CD4-positive, CD25-positive, alpha-beta regulatory T cell (primary cell): Measurements from ENCODE around the gene VCPKMT. TPM values are rescaled to one million over a fixed set of nuclear protein-coding genes. Genes with fewer than 3 reads are reported as not detected.

Experiments
- ATAC-seq, 2 donors: fragments of 150-1000 bp; cut with Tn5 transposase; one replicate each; pipeline ENCODE4 v1.10.0; 2021; ENCODE audit warnings: low read depth in 2 of 2, moderate number of reproducible peaks in 2 of 2, moderate library complexity in 1 of 2
- DNase-seq, 3 donors: peaks; one replicate each; pipeline versions ENCODE4 v3.0.0 to v3.0.0-alpha.2; 2012 to 2022; ENCODE audit warnings: mixed read lengths in 1 of 3
- H3K27ac ChIP-seq: one replicate; pipeline ENCODE4 v1.7.0; 2013; ENCODE audit warnings: mild to moderate bottlenecking, low read length; ENCODE audit not compliant: insufficient read depth, poor library complexity, severe bottlenecking
- H3K27me3 ChIP-seq: one replicate; pipeline ENCODE4 v1.7.0; 2013; ENCODE audit warnings: low read length; ENCODE audit not compliant: control insufficient read depth, insufficient read depth
- H3K36me3 ChIP-seq: one replicate; pipeline ENCODE4 v1.7.0; 2013; ENCODE audit warnings: mild to moderate bottlenecking, low read length, moderate library complexity; ENCODE audit not compliant: control insufficient read depth, insufficient read depth
- H3K4me1 ChIP-seq: 2 replicates; pipeline ENCODE4 v1.7.0; 2013; ENCODE audit warnings: mild to moderate bottlenecking, low read length; ENCODE audit not compliant: insufficient read depth, control insufficient read depth, poor library complexity, severe bottlenecking
- H3K4me3 ChIP-seq: one replicate; pipeline ENCODE4 v1.7.0; 2013; ENCODE audit warnings: low read depth, mild to moderate bottlenecking, low read length, moderate library complexity
- H3K9me3 ChIP-seq, 2 experiments: 1 replicate in 1 of 2; 2 replicates in 1 of 2; pipeline ENCODE4 v1.7.0; 2013; ENCODE audit warnings: low read length in 2 of 2, mild to moderate bottlenecking in 1 of 2, moderate library complexity in 1 of 2; ENCODE audit not compliant: control insufficient read depth in 2 of 2
- H3K27ac Mint-ChIP-seq, 3 donors: one replicate each; pipeline ENCODE4 v1.8.0; 2020 to 2022; ENCODE audit warnings: mild to moderate bottlenecking in 3 of 3, mixed read lengths in 3 of 3, moderate library complexity in 2 of 3
- H3K27me3 Mint-ChIP-seq: one replicate; pipeline ENCODE4 v1.8.0; 2022; ENCODE audit warnings: mild to moderate bottlenecking, mixed read lengths
- H3K36me3 Mint-ChIP-seq: one replicate; pipeline ENCODE4 v1.8.0; 2020; ENCODE audit warnings: mixed read lengths
- H3K4me1 Mint-ChIP-seq, 4 donors: one replicate each; pipeline ENCODE4 v1.8.0; 2020 to 2022; ENCODE audit warnings: mixed read lengths in 4 of 4, mild to moderate bottlenecking in 1 of 4
- H3K4me3 Mint-ChIP-seq, 4 donors: one replicate each; pipeline ENCODE4 v1.8.0; 2020 to 2022; ENCODE audit warnings: mild to moderate bottlenecking in 4 of 4, mixed read lengths in 4 of 4, moderate library complexity in 3 of 4
- H3K9me3 Mint-ChIP-seq, 7 donors: one replicate each; pipeline ENCODE4 v1.8.0; 2020 to 2022; ENCODE audit warnings: mixed read lengths in 7 of 7, mild to moderate bottlenecking in 3 of 7, moderate library complexity in 2 of 7
- polyA plus RNA-seq, 4 donors: library from polyadenylated mRNA; unstranded; fragments of 300-500 nt; fragmentation: Illumina TruSeq; gene quantifications; one replicate each; pipeline ENCODE4 v1.2.3, GENCODE V29; 2021
- total RNA-seq: library from RNA; stranded (reverse); gene quantifications from one replicate; pipeline ENCODE4 v1.2.3, GENCODE V29; 2022

Gene VCPKMT
- total RNA-seq (30.0 TPM), polyA plus RNA-seq (10 to 100 TPM in 3 of 4 donors, 1 to 10 TPM in 1; 10.0 to 13.6 (median 12.0) TPM)

DNA sequence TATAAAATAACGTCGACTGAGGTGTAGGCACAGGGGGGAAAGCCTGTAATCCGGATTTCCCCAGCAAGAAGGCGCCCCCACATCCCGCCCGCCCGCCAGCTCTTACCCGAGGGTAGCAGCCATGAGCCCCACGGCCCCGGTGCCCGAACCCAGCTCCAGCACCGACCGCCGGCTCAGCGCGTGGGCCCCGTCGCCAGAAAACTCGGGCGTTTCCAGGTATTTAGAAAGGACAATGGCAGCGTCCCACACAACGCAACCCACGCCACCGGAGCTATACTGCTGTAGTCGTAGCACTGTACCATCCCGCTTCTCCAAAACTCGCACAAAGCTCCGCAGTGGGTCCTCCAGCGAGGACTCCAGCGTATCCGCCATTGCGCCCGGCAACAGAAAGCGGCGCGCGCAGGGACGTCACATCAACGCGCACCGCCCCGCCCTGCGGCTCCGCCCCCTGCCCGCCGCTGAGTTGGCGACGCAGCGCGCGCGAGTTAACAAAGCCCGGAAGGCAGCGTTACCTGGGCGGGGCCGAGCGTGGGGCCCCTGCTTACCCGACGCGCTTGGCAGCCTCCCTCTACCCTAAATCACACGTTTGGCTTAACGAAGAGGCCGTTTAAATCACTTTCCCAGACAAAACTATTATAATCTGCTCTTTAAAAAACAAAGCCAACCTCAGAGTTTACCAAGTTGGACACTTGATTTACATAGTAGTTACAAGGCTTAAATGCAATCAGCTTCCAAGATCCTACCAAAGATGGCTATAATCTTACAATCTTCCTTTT, at the start of gene VCPKMT:
Gene VCPKMT, minus strand, starts transcription at position 392 of the 776 bp plus-strand sequence. Its CDS starts 20 bp downstream, at position 372.
- peaks cover 26% of the 10 kb centered on the region for H3K36me3 Mint-ChIP-seq
- DNase-seq (peak; percentile 92 to 97 (median 96)), ATAC-seq (peak; percentile 99)
- peak within 1 kb of the TSS; percentile 96 for H3K4me3 ChIP-seq
- no peaks in the 10 kb centered on the region for H3K9me3 ChIP-seq
- peak within 1 kb of the TSS; percentile 97 to 99 (median 99) for H3K27ac Mint-ChIP-seq
- peaks cover 19 to 43% (median 29%) of the 10 kb centered on the region in 4 donors for H3K4me1 Mint-ChIP-seq
- peaks cover 29% of the 10 kb centered on the region for H3K4me1 ChIP-seq
- H3K27ac ChIP-seq: peak within 1 kb of the TSS; percentile 94
- H3K9me3 Mint-ChIP-seq: no peaks in the 10 kb centered on the region
- H3K27me3 Mint-ChIP-seq: no peaks in the 10 kb centered on the region
- peak within 1 kb of the TSS; percentile 97 to 98 (median 98) for H3K4me3 Mint-ChIP-seq
- H3K27me3 ChIP-seq: no peaks in the 10 kb centered on the region
- peaks cover 32% of the 10 kb centered on the region for H3K36me3 ChIP-seq

DNA sequence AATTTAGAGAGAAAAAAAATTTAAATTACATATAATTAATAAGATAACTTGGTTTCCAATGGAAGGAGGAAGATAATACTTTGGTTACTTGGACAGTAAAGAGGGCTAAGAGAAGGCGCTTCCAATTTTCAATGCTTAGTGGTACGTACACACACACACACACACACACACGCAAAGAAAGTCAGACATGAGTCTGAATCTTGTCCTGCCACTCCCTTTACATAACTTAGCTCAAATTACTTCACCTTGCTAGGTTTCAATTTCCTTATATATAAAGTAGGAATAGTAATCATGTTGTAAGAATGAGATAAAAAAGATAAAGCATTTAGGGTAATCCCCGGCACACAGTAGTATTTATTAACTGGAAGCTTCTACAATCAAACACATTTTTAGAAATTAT, 39.7 kb upstream of the VCPKMT start:
- no peaks in the 10 kb centered on the region for H3K27me3 Mint-ChIP-seq

DNA sequence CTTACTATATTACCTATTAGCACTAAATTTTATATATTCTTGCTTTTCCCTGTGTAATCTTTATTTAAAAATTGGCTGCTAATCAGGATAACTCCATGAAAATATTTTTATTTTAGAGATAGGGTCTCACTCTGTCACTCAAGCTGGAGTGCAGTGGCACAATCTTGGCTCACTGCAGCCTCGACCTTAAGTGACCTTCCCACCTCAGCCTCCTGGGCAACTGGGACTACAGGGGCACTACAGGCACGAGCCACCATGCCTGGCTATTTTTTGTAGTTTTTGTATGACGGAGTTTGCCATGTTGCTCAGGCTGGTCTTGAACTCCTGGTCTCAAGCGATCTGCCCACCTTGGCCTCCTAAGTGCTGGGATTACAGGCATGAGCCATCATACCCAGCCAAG, 32.4 kb upstream of the VCPKMT start:
- Histone ChIP-seq H3K27me3 (no peaks in the 10 kb centered on the region), H3K4me1 (no peaks in the 10 kb centered on the region), H3K27ac (no peak overlapping the region), H3K4me3 (no peak overlapping the region), H3K9me3 (no peaks in the 10 kb centered on the region), H3K36me3 (peaks cover 13% of the 10 kb centered on the region)
- Mint-ChIP-seq H3K4me1 (peaks cover 0 to 3% (median 0%) of the 10 kb centered on the region in 4 donors), H3K36me3 (peaks cover 25% of the 10 kb centered on the region), H3K27me3 (no peaks in the 10 kb centered on the region), H3K4me3 (no peak overlapping the region), H3K27ac (no peak overlapping the region), H3K9me3 (no peaks in the 10 kb centered on the region)
- ATAC-seq: no peak
- no peak for DNase-seq

More for the DNA sequence above, 39.7 kb upstream of the VCPKMT start:
- Mint-ChIP-seq H3K9me3 (no peaks in the 10 kb centered on the region), H3K4me1 (no peaks in the 10 kb centered on the region), H3K27ac (no peak overlapping the region), H3K36me3 (peaks cover 16% of the 10 kb centered on the region), H3K4me3 (no peak overlapping the region)
- Histone ChIP-seq H3K27ac (no peak overlapping the region), H3K9me3 (no peaks in the 10 kb centered on the region), H3K4me3 (no peak overlapping the region), H3K27me3 (no peaks in the 10 kb centered on the region), H3K4me1 (no peaks in the 10 kb centered on the region), H3K36me3 (peaks cover 2% of the 10 kb centered on the region)
- no peak for DNase-seq
- ATAC-seq: no peak

DNA sequence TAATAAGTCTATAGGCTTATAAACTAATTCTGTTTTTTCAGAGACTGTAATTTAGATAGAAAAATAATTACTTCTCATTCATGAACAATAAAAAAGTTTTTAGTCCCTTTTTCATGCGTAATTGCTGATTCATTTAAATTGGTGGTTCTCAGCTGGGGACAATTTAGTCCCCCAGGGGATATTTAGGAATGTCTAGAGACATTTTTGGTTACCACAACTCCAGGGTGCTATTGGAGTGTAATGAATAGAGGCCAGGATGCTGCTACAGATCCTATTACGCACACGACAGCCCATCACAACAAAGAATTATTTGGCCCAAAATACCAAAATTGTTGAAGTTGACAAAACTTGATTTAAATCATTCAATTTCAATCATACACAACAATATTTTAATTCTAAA, 22.8 kb upstream of the VCPKMT start:
- H3K4me1 Mint-ChIP-seq: no peaks in the 10 kb centered on the region
- Histone ChIP-seq H3K27me3 (no peaks in the 10 kb centered on the region), H3K36me3 (no peaks in the 10 kb centered on the region), H3K4me3 (no peak overlapping the region), H3K9me3 (no peaks in the 10 kb centered on the region), H3K4me1 (no peaks in the 10 kb centered on the region), H3K27ac (no peak overlapping the region)
- no peak overlapping the region for H3K27ac Mint-ChIP-seq
- DNase-seq (no peak), ATAC-seq (no peak)
- no peaks in the 10 kb centered on the region for H3K36me3 Mint-ChIP-seq
- no peaks in the 10 kb centered on the region for H3K27me3 Mint-ChIP-seq
- no peak overlapping the region for H3K4me3 Mint-ChIP-seq
- no peaks in the 10 kb centered on the region for H3K9me3 Mint-ChIP-seq

DNA sequence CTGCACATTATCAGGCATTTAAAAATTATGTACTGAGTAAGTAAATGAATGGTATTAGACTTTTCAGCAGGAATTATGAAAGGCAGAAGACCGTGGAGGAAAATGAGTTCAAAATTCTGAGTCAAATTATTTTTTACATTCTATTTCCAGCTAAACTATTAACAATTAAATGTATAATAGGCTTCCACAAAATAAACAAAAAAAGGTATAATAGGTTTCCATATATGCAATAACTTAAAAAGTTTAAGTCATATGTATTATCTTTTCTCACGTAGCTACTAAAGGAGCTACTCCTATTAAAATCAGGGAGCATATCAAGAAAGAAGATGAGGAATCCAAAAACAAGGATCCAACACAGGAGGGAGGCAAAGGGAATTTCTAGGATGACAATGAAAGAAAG, 11.4 kb upstream of the VCPKMT start:
- H3K4me3 Mint-ChIP-seq: no peak overlapping the region
- peaks cover 35% of the 10 kb centered on the region for H3K36me3 Mint-ChIP-seq
- Histone ChIP-seq H3K36me3 (peaks cover 5% of the 10 kb centered on the region), H3K4me1 (no peaks in the 10 kb centered on the region), H3K4me3 (no peak overlapping the region), H3K9me3 (no peaks in the 10 kb centered on the region), H3K27me3 (no peaks in the 10 kb centered on the region), H3K27ac (no peak overlapping the region)
- H3K9me3 Mint-ChIP-seq: no peaks in the 10 kb centered on the region
- H3K27me3 Mint-ChIP-seq: peaks cover 4% of the 10 kb centered on the region
- DNase-seq (no peak), ATAC-seq (no peak)
- H3K27ac Mint-ChIP-seq: peak overlapping the region in 2 of 3 donors; percentile 3 to 63
- no peaks in the 10 kb centered on the region for H3K4me1 Mint-ChIP-seq

DNA sequence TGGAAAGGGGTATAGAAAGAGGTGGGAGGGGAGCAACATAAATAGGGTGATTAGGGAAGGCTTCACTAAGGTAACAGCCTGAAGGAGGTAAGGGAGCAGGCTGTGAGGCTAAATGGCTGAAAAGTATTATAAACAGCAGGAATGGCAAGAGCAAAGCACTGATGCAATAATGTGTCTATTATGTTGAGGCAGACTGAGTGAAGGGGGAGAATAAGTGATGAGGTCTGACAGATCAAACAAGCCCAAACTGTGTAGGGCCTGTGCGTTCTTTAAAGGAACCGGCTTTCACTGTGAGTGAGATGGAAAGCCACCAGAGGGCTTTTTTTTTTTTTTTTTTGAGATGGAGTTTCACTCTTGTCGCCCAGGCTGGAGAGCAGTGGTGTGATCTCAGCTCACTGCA, 6.7 kb upstream of the VCPKMT start:
- no peaks in the 10 kb centered on the region for H3K9me3 Mint-ChIP-seq
- no peak overlapping the region for H3K27ac ChIP-seq
- H3K27me3 Mint-ChIP-seq: peaks cover 4% of the 10 kb centered on the region
- H3K9me3 ChIP-seq: no peaks in the 10 kb centered on the region
- H3K36me3 Mint-ChIP-seq: peaks cover 37% of the 10 kb centered on the region
- H3K27ac Mint-ChIP-seq: peak overlapping the region in 1 of 3 donors; percentile 9
- ATAC-seq: no peak
- peaks cover 2% of the 10 kb centered on the region for H3K36me3 ChIP-seq
- H3K4me1 ChIP-seq: no peaks in the 10 kb centered on the region
- H3K27me3 ChIP-seq: no peaks in the 10 kb centered on the region
- no peaks in the 10 kb centered on the region for H3K4me1 Mint-ChIP-seq
- H3K4me3 Mint-ChIP-seq: no peak overlapping the region
- no peak for DNase-seq
- H3K4me3 ChIP-seq: no peak overlapping the region

DNA sequence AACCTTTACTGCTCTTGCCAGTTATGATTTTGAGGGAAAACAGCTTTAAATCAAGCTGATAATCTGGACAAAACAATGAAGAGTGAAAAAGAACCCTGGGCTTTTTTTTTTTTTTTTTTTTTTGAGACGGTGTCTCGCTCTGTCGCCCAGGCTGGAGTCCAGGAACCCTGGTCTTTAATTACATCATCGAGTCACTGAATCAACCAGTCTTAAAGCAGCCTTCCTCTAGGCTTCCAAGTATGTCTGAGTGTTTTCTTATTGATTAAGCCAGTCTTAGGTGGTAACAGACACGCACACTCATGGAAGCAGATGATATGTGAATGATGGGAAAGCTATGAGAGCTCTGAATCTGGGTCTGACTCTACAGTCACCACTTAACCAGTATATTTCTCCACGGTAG, 5.9 kb upstream of the VCPKMT start:
- no peaks in the 10 kb centered on the region for H3K9me3 ChIP-seq
- Mint-ChIP-seq H3K27me3 (peaks cover 4% of the 10 kb centered on the region), H3K27ac (peak overlapping the region in 1 of 3 donors; percentile 43), H3K4me1 (no peaks in the 10 kb centered on the region), H3K36me3 (peaks cover 31% of the 10 kb centered on the region), H3K4me3 (no peak overlapping the region), H3K9me3 (no peaks in the 10 kb centered on the region)
- H3K4me3 ChIP-seq: no peak overlapping the region
- no peak for DNase-seq
- no peak for ATAC-seq
- no peaks in the 10 kb centered on the region for H3K4me1 ChIP-seq
- no peaks in the 10 kb centered on the region for H3K27me3 ChIP-seq
- no peak overlapping the region for H3K27ac ChIP-seq
- H3K36me3 ChIP-seq: peaks cover 2% of the 10 kb centered on the region

DNA sequence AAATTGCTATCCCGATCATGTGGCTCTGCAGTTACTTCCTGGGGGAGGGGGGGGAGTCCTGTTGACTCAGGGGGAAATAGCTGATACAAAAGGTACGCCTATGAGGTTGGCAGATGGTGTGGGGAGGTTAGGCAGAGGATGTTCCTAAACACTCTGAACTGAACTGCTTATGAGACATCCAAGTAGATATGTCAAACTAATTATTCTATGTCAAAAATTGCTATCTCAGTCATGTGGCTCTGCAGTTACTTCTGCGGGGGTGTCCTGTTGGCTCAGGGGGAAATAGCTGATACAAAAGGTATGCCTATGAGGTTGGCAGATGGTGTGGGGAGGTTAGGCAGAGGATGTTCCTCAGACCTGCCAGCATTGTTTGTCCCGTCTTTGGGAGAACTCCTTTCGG, 5.1 kb upstream of the VCPKMT start:
- no peak overlapping the region for H3K27ac ChIP-seq
- no peak for DNase-seq
- no peaks in the 10 kb centered on the region for H3K9me3 Mint-ChIP-seq
- no peak overlapping the region for H3K4me3 ChIP-seq
- no peak for ATAC-seq
- H3K4me1 ChIP-seq: peaks cover 6% of the 10 kb centered on the region
- no peaks in the 10 kb centered on the region for H3K9me3 ChIP-seq
- H3K4me1 Mint-ChIP-seq: peaks cover 4 to 6% (median 5%) of the 10 kb centered on the region in 4 donors
- peaks cover 31% of the 10 kb centered on the region for H3K36me3 Mint-ChIP-seq
- H3K27ac Mint-ChIP-seq: peak overlapping the region in 1 of 3 donors; percentile 1
- H3K27me3 Mint-ChIP-seq: peaks cover 2% of the 10 kb centered on the region
- H3K27me3 ChIP-seq: no peaks in the 10 kb centered on the region
- H3K4me3 Mint-ChIP-seq: no peak overlapping the region
- peaks cover 2% of the 10 kb centered on the region for H3K36me3 ChIP-seq
